SK-N-SH (cell line): ENCODE data around the gene TDRKH. TPM values are rescaled to one million over a fixed set of nuclear protein-coding genes. Genes with fewer than 3 reads are reported as not detected.

ENCODE experiments used
- CTCF ChIA-PET: fragments of 300-600, 350-600 bp; formaldehyde crosslinking; extraction: SDS; loops from one replicate; lab custom pipeline; 2021; lab: Yijun Ruan, JAX
- POLR2A ChIA-PET: fragments of 350-600 bp; sonication (Branson Sonifier 250); formaldehyde crosslinking; extraction: SDS; loops from one replicate; lab custom pipeline; 2020; ENCODE audit warnings: antibody characterized with exemption, inconsistent platforms; lab: Yijun Ruan, JAX
- DNase-seq: peaks from one replicate; pipeline ENCODE4 v3.0.0; 2012
- H2AFZ ChIP-seq: fragments of 200-600 bp; sonication (generic); 2 replicates; pipeline ENCODE4 v1.8.1; 2016; ENCODE audit warnings: antibody characterized with exemption, mild to moderate bottlenecking, low read depth
- H3F3A ChIP-seq: fragments of 200-600 bp; sonication (generic); replicated peaks from 2 replicates; pipeline ENCODE3; 2016; ENCODE audit warnings: antibody characterized with exemption, mild to moderate bottlenecking; ENCODE audit not compliant: insufficient read depth
- H3K27ac ChIP-seq, 2 experiments: fragments of 200-500 bp in 1 of 2; fragments of 200-600 bp in 1 of 2; sonication (Bioruptor generic) in 1 of 2; sonication (generic), shearing (Covaris generic) in 1 of 2; 2 replicates each; pipeline versions ENCODE4 v1.5.1 to v1.6.1; 2014 to 2016; ENCODE audit warnings: low read depth in 2 of 2, inconsistent platforms in 1 of 2, low read length in 1 of 2, mild to moderate bottlenecking in 1 of 2, mixed read lengths in 1 of 2
- H3K27me3 ChIP-seq: fragments of 200-600 bp; sonication (generic), shearing (Covaris generic); 2 replicates; pipeline ENCODE4 v1.6.1; 2016; ENCODE audit warnings: mixed run types; ENCODE audit not compliant: insufficient read depth
- H3K36me3 ChIP-seq, 2 experiments: fragments of 200-500 bp in 1 of 2; fragments of 200-600 bp in 1 of 2; sonication (Bioruptor generic) in 1 of 2; sonication (generic) in 1 of 2; replicated peaks in 1 of 2; 2 replicates each; pipeline versions ENCODE3 to v1.5.1; 2014 to 2016; ENCODE audit warnings: low read length in 1 of 2, mild to moderate bottlenecking in 1 of 2; ENCODE audit not compliant: insufficient read depth in 2 of 2, control insufficient read depth in 1 of 2
- H3K4me1 ChIP-seq, 2 experiments: fragments of 200-500 bp in 1 of 2; fragments of 200-600 bp in 1 of 2; sonication (Bioruptor generic) in 1 of 2; sonication (generic), shearing (Covaris generic) in 1 of 2; 2 replicates each; pipeline versions ENCODE4 v1.5.1 to v1.6.1; 2014 to 2016; ENCODE audit warnings: low read depth in 1 of 2, low read length in 1 of 2, mixed run types in 1 of 2; ENCODE audit not compliant: insufficient read depth in 2 of 2, control insufficient read depth in 1 of 2
- H3K4me2 ChIP-seq: fragments of 200-600 bp; sonication (generic), shearing (Covaris generic); 2 replicates; pipeline ENCODE4 v1.6.1; 2017; ENCODE audit warnings: mixed run types
- H3K4me3 ChIP-seq, 2 experiments: fragments of 200-500 bp in 1 of 2; fragments of 200-600 bp in 1 of 2; sonication (Bioruptor generic) in 1 of 2; sonication (generic), shearing (Covaris generic) in 1 of 2; 2 replicates each; pipeline versions ENCODE4 v1.5.1 to v1.8.1; 2014 to 2016; ENCODE audit warnings: low read depth in 2 of 2, inconsistent platforms in 1 of 2, low read length in 1 of 2, mild to moderate bottlenecking in 1 of 2, mixed read lengths in 1 of 2, moderate library complexity in 1 of 2
- H3K79me2 ChIP-seq: fragments of 200-600 bp; sonication (generic); 2 replicates; pipeline ENCODE4 v1.8.1; 2017; ENCODE audit warnings: mild to moderate bottlenecking; ENCODE audit not compliant: insufficient read depth
- H3K9ac ChIP-seq: fragments of 200-600 bp; sonication (generic); 2 replicates; pipeline ENCODE4 v1.6.1; 2017; ENCODE audit warnings: mixed run types
- H3K9me2 ChIP-seq: fragments of 200-600 bp; sonication (generic); 2 replicates; pipeline ENCODE4 v1.6.1; 2017; ENCODE audit warnings: mixed run types
- H3K9me3 ChIP-seq: fragments of 200-600 bp; sonication (generic); 2 replicates; pipeline ENCODE4 v1.6.1; 2017; ENCODE audit warnings: mixed run types, mild to moderate bottlenecking, moderate library complexity
- H4K20me1 ChIP-seq: fragments of 200-600 bp; sonication (generic); 2 replicates; pipeline ENCODE4 v1.6.1; 2017; ENCODE audit warnings: mild to moderate bottlenecking, mixed run types; ENCODE audit not compliant: insufficient read depth
- ELF1 ChIP-seq: IDR thresholded peaks from 2 replicates; pipeline ENCODE4 v1.4.0; 2012
- EP300 ChIP-seq, 2 experiments: IDR thresholded peaks; 2 replicates each; pipeline versions ENCODE4 v1.4.0 to v1.6.1; 2012; ENCODE audit warnings: borderline replicate concordance in 1 of 2, low read depth in 1 of 2, low read length in 1 of 2
- EZH2phosphoT487 ChIP-seq: fragments of 200-600 bp; sonication (generic); IDR thresholded peaks from 2 replicates; pipeline ENCODE4 v1.6.1; 2017; ENCODE audit warnings: low read depth, mixed run types, mild to moderate bottlenecking, antibody characterized with exemption, moderate library complexity, borderline replicate concordance
- FOXM1 ChIP-seq: IDR thresholded peaks from 2 replicates; pipeline ENCODE4 v1.4.0; 2012; ENCODE audit warnings: low read depth, mild to moderate bottlenecking
- JUND ChIP-seq: IDR thresholded peaks from 2 replicates; pipeline ENCODE4 v1.4.0; 2012
- MXI1 ChIP-seq: IDR thresholded peaks from 2 replicates; pipeline ENCODE4 v1.6.1; 2012; ENCODE audit warnings: mild to moderate bottlenecking, low read depth, low read length, improper control_type of control experiment
- NFIC ChIP-seq: IDR thresholded peaks from 2 replicates; pipeline ENCODE4 v1.4.0; 2012; ENCODE audit warnings: borderline replicate concordance
- PBX3 ChIP-seq: IDR thresholded peaks from 2 replicates; pipeline ENCODE4; 2012
- RCOR1 ChIP-seq: fragments of 150-350 bp; IDR thresholded peaks from 2 replicates; pipeline ENCODE4 v1.6.1; 2017; ENCODE audit warnings: antibody characterized with exemption, low read length
- REST ChIP-seq: IDR thresholded peaks from 2 replicates; pipeline ENCODE4 v1.6.1; 2012; ENCODE audit warnings: mild to moderate bottlenecking, low read depth, low read length, moderate library complexity
- RFX5 ChIP-seq: IDR thresholded peaks from 2 replicates; pipeline ENCODE4 v1.6.1; 2012; ENCODE audit warnings: mild to moderate bottlenecking, improper control_type of control experiment, low read length
- TAF1 ChIP-seq: IDR thresholded peaks from 2 replicates; pipeline ENCODE4 v1.6.1; 2012; ENCODE audit warnings: low read depth, mild to moderate bottlenecking, low read length, moderate library complexity, borderline replicate concordance
- TCF12 ChIP-seq: IDR thresholded peaks from 2 replicates; pipeline ENCODE4 v1.4.0; 2012
- USF1 ChIP-seq: IDR thresholded peaks from 2 replicates; pipeline ENCODE4 v1.4.0; 2012; ENCODE audit warnings: low read depth, borderline replicate concordance
- YY1 ChIP-seq: IDR thresholded peaks from 2 replicates; pipeline ENCODE4 v1.4.0; 2012; ENCODE audit warnings: low read depth, mild to moderate bottlenecking
- WGBS: methylation state at CpG from one replicate; pipeline ENCODE4 v1.1.6; 2017; ENCODE audit warnings: low lambda C conversion rate; 5-methylcytosine and 5-hydroxymethylcytosine counted together
- polyA plus RNA-seq, 3 experiments: library from polyadenylated mRNA; depleted of rRNA; stranded (reverse); fragments of >200 nt; gene quantifications; 2 replicates each; pipeline ENCODE4 v1.2.3, GENCODE V29; 2012

The TDRKH gene
- polyA plus RNA-seq, 1 of the 3 experiments (the other 2 are of a cell fraction), result 1.9 TPM

GRCh38 chr1:151835596-151835995 is 45.3 kb upstream of the TDRKH start:
- H3K9me2 ChIP-seq, result no peaks in the 10 kb centered on the region
- TF ChIP-seq RFX5, result no peak

GRCh38 chr1:151834239-151834638 is 43.9 kb upstream of the TDRKH start:
- no peaks in the 10 kb centered on the region for H3K36me3 ChIP-seq
- CTCF ChIA-PET, result interaction anchor here (1.1 to 3.8 kb wide), 5 partner anchors 44 to 141 kb away, joined by 3 to 37 read pairs (median 5); partner anchors contain the start of genes CELF3 and TDRKH
- no peak for DNase-seq
- no peak for TF ChIP-seq NFIC
- no peak for TF ChIP-seq MXI1
- TF ChIP-seq PBX3, result no peak
- no peak for TF ChIP-seq REST
- TF ChIP-seq TCF12, result no peak
- no peak for TF ChIP-seq EZH2phosphoT487
- no peak for TF ChIP-seq EP300 (IDR thresholded peaks at IDR 0.05; ENCODE audit: borderline replicate concordance in 1 of 2, low read depth in 1 of 2, low read length in 1 of 2)
- TF ChIP-seq JUND, result no peak
- no peak for TF ChIP-seq ELF1
- TF ChIP-seq RCOR1, result no peak
- no peak for TF ChIP-seq USF1
- TF ChIP-seq FOXM1, result no peak
- TF ChIP-seq TAF1, result no peak
- TF ChIP-seq YY1, result no peak
- H3K9ac ChIP-seq, result no peak overlapping the region
- no peak overlapping the region for H3K4me2 ChIP-seq
- H3K27ac ChIP-seq, result no peak overlapping the region
- H3K79me2 ChIP-seq, result no peaks in the 10 kb centered on the region
- H3K9me2 ChIP-seq, result no peaks in the 10 kb centered on the region
- 57% methylated on average over 3 of the region's 3 CpGs for WGBS
- H3K9me3 ChIP-seq, result no peaks in the 10 kb centered on the region
- peaks cover 0 to 29% of the 10 kb centered on the region in 2 experiments; a peak in 1 of 4 replicates for H3K4me1 ChIP-seq
- POLR2A ChIA-PET, result no interaction called here
- no peaks in the 10 kb centered on the region for H3F3A ChIP-seq
- no peak overlapping the region for H3K4me3 ChIP-seq
- H2AFZ ChIP-seq, result no peak overlapping the region
- H3K27me3 ChIP-seq, result no peaks in the 10 kb centered on the region
- H4K20me1 ChIP-seq, result no peaks in the 10 kb centered on the region

More at GRCh38 chr1:151835596-151835995, 45.3 kb upstream of the TDRKH start:
- Histone ChIP-seq H3K4me1 (peaks cover 0 to 26% of the 10 kb centered on the region in 2 experiments; a peak in 1 of 4 replicates), H3K27me3 (no peaks in the 10 kb centered on the region), H3K4me3 (no peak overlapping the region), H3K9me3 (no peaks in the 10 kb centered on the region), H3F3A (no peaks in the 10 kb centered on the region), H3K36me3 (no peaks in the 10 kb centered on the region), H3K9ac (no peak overlapping the region), H2AFZ (no peak overlapping the region), H3K79me2 (no peaks in the 10 kb centered on the region), H4K20me1 (no peaks in the 10 kb centered on the region), H3K4me2 (no peak overlapping the region), H3K27ac (no peak overlapping the region)
- ChIA-PET POLR2A (interaction anchor here (0.7 to 1.2 kb wide), 2 partner anchors 33 to 325 kb away, joined by 3 read pairs; no protein-coding TSS in a partner anchor), CTCF (interaction anchor here (0.6 to 3.8 kb wide), 42 partner anchors 8 to 535 kb away, joined by 3 to 50 read pairs (median 5); partner anchors contain the start of genes CELF3, MRPL9, TDRKH and THEM5)
- WGBS, result 88% methylated on average over 7 of the region's 7 CpGs
- no peak for DNase-seq
